AG04450 (cell line): ENCODE results near the gene DPYSL4. TPM values are rescaled to one million over a fixed set of nuclear protein-coding genes. Genes with fewer than 3 reads are reported as not detected.

Source experiments
- CTCF ChIA-PET: fragments of 300-600, 350-600 bp; formaldehyde crosslinking; extraction: SDS; loops from one replicate; lab custom pipeline; 2022; ENCODE audit warnings: antibody characterized with exemption, inconsistent platforms; lab: Charles Lee
- POLR2A ChIA-PET: fragments of 350-600 bp; formaldehyde crosslinking; extraction: SDS; loops from one replicate; lab custom pipeline; 2021; ENCODE audit warnings: antibody characterized with exemption, inconsistent platforms; lab: Yijun Ruan, JAX
- DNase-seq: peaks from one replicate; pipeline ENCODE4 v3.0.0-alpha.2; 2011; ENCODE audit warnings: low read depth, low spot score
- H3K27ac ChIP-seq: one replicate; pipeline ENCODE4 v1.5.1; 2012; ENCODE audit warnings: low read depth, low read length, control low read depth
- H3K27me3 ChIP-seq: one replicate; pipeline ENCODE4 v1.6.0; 2012; ENCODE audit warnings: low read length; ENCODE audit not compliant: control insufficient read depth, insufficient read depth
- H3K4me3 ChIP-seq: 2 replicates; pipeline ENCODE4 v1.5.1; 2011; ENCODE audit warnings: mild to moderate bottlenecking, low read depth, low read length, control low read depth
- H3K9me3 ChIP-seq: 2 replicates; pipeline ENCODE4 v1.5.1; 2012; ENCODE audit warnings: low read length; ENCODE audit not compliant: control insufficient read depth, insufficient read depth
- polyA plus RNA-seq: library from polyadenylated mRNA; depleted of rRNA; stranded (reverse); fragments of >200 nt; gene quantifications from 2 replicates; pipeline ENCODE4 v1.2.3, GENCODE V29; 2011
- TF ChIP-seq, protein P1 (sequence below): IDR thresholded peaks from 2 replicates; pipeline ENCODE4 v1.5.1; 2011; ENCODE audit warnings: low read depth, low read length, control low read depth, inconsistent platforms

DPYSL4 gene
- polyA plus RNA-seq, 1 experiment = 9.0 TPM

DNA sequence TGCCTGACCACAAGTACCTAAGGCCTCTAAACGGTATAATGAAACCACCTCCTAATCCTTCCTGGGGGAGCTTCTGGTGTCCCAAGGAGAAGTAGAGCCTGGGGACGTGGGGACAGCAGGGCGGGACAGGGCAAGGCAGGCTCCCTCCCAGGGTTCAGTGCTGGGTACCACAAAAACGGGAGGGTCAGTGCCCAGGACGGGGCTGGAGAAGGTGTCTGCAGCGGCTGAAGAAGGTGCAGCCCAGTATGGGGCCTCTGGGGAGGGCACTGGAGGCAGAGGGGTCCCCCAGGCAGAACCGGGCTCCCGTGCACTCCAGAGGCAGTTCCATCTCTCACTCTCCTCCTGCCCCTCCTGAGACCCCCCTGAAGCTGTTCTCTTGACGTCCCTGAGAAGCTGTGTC, 46.2 kb downstream of the DPYSL4 start:
- POLR2A ChIA-PET = no interaction called here
- Histone ChIP-seq H3K4me3 (no peak overlapping the region), H3K27ac (no peak overlapping the region), H3K27me3 (peaks cover 11% of the 10 kb centered on the region), H3K9me3 (no peaks in the 10 kb centered on the region; the same call in 1 of the 2 replicates)
- TF ChIP-seq, protein P1, sequence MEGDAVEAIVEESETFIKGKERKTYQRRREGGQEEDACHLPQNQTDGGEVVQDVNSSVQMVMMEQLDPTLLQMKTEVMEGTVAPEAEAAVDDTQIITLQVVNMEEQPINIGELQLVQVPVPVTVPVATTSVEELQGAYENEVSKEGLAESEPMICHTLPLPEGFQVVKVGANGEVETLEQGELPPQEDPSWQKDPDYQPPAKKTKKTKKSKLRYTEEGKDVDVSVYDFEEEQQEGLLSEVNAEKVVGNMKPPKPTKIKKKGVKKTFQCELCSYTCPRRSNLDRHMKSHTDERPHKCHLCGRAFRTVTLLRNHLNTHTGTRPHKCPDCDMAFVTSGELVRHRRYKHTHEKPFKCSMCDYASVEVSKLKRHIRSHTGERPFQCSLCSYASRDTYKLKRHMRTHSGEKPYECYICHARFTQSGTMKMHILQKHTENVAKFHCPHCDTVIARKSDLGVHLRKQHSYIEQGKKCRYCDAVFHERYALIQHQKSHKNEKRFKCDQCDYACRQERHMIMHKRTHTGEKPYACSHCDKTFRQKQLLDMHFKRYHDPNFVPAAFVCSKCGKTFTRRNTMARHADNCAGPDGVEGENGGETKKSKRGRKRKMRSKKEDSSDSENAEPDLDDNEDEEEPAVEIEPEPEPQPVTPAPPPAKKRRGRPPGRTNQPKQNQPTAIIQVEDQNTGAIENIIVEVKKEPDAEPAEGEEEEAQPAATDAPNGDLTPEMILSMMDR = no peak
- no peak for DNase-seq
- CTCF ChIA-PET = no interaction called here

GRCh38 chr10:132233501-132234085, 46.8 kb downstream of the DPYSL4 start:
- TF ChIP-seq, protein P1 = no peak
- ChIA-PET CTCF (no interaction called here), POLR2A (no interaction called here)
- Histone ChIP-seq H3K27me3 (peaks cover 12% of the 10 kb centered on the region), H3K9me3 (no peaks in the 10 kb centered on the region; the same call in 1 of the 2 replicates), H3K27ac (no peak overlapping the region), H3K4me3 (no peak overlapping the region)
- DNase-seq = no peak

DNA sequence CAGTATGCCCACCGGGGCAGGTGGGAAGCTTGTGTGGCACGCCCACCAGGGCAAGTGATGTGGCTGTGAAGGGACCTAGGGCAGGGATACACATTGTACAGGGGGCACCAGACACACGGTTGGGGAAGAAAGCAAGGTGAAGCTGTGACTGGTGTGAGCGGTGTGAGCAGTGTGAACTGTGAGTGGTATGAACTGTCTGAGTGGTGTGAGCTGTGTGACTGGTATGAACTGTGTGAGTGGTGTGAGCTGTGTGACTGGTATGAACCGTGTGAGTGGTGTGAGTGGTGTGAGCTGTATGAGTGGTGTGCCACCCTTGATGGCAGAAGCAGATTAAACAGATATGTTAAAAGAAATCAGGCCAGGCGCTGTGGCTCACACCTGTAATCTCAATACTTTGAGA, 48.1 kb downstream of the DPYSL4 start:
- CTCF ChIA-PET = no interaction called here
- Histone ChIP-seq H3K27ac (no peak overlapping the region), H3K27me3 (peaks cover 15% of the 10 kb centered on the region), H3K4me3 (no peak overlapping the region), H3K9me3 (no peaks in the 10 kb centered on the region; the same call in 1 of the 2 replicates)
- no peak for DNase-seq
- TF ChIP-seq, protein P1 = no peak
- POLR2A ChIA-PET = no interaction called here

DNA sequence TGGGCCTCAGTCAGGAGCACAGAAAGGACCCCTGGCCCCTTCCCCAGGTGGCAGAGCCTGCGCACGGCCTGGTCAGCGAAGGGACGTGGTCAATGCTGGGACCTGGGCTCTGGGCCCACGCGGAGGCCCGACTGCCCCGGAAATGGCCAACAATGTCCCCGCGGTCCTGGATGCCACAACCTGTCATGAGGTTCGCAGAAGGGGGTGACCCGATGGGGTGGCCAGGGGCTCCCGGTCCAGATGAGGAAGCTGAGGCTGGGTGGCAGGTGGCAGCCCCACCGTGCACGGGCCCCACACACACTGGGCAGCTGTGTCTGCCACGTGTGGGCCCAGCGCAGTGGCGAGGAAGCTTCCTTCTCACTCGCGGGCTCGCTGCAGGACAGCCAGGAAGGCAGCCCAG, 49.4 kb downstream of the DPYSL4 start:
- Histone ChIP-seq H3K27me3 (peaks cover 17% of the 10 kb centered on the region), H3K4me3 (no peak overlapping the region), H3K9me3 (no peaks in the 10 kb centered on the region; the same call in 1 of the 2 replicates), H3K27ac (no peak overlapping the region)
- no peak for DNase-seq
- TF ChIP-seq, protein P1 = no peak
- POLR2A ChIA-PET = no interaction called here
- CTCF ChIA-PET = interaction anchor here (0.6 kb wide), 1 partner anchor 37 kb away, joined by 3 read pairs; no protein-coding TSS in a partner anchor

- ChIA-PET POLR2A (no interaction called here), CTCF (interaction anchor here (0.6 to 1.4 kb wide), 2 partner anchors 13 to 36 kb away, joined by 3 to 5 read pairs; no protein-coding TSS in a partner anchor)
- no peak overlapping the region for H3K27ac ChIP-seq
- H3K27me3 ChIP-seq = peaks cover 17% of the 10 kb centered on the region
- no peak overlapping the region for H3K4me3 ChIP-seq
- H3K9me3 ChIP-seq = no peaks in the 10 kb centered on the region; the same call in 1 of the 2 replicates
- TF ChIP-seq, protein P1 = no peak
- DNase-seq = no peak
Observed at GRCh38 chr10:132236881-132237280, 50.1 kb downstream of the DPYSL4 start.
